OCI-LY3 (cell line): ENCODE data around the gene AATF.

ENCODE experiments used
- EZH2phosphoT487 ChIP-seq: fragments of 200-600 bp; shearing (Covaris generic); IDR thresholded peaks from 2 replicates; pipeline ENCODE4 v1.6.1; 2018; ENCODE audit warnings: antibody characterized with exemption, mixed run types, low read depth
- TF ChIP-seq, protein P1 (sequence below): fragments of 200-600, 300-600 bp; sonication (generic); IDR thresholded peaks from 2 replicates; pipeline ENCODE4 v1.5.1; 2014; ENCODE audit warnings: antibody characterized with exemption, low read length, low read depth

DNA sequence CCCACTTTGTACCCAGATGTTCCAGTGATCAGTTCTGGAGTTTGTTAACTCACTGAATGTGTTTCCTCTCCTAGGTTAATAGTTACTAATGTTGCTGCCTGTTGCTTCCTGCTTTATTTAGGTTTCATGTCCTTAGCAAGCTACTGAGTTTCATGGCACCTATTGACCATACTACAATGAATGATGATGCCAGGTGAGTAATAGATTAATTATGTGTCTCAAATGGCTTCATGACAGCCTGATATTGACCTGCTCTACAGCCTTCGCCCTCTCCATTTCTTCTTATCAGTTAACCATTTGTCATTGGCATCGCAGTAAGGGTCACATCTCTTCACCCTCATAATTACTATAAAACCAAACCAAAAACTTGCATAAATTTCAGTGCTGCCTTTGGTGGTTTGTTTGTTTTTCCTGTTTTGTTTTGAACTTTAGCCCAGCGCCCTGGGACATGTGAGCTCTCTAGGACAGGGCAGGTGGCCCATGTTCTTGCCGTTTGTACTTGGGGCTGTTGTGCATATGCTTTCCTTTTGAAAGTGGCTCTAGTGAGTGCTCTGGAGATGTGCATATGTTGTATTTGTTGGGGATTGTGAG, 82.8 kb downstream of the AATF start:
- TF ChIP-seq, protein P1, sequence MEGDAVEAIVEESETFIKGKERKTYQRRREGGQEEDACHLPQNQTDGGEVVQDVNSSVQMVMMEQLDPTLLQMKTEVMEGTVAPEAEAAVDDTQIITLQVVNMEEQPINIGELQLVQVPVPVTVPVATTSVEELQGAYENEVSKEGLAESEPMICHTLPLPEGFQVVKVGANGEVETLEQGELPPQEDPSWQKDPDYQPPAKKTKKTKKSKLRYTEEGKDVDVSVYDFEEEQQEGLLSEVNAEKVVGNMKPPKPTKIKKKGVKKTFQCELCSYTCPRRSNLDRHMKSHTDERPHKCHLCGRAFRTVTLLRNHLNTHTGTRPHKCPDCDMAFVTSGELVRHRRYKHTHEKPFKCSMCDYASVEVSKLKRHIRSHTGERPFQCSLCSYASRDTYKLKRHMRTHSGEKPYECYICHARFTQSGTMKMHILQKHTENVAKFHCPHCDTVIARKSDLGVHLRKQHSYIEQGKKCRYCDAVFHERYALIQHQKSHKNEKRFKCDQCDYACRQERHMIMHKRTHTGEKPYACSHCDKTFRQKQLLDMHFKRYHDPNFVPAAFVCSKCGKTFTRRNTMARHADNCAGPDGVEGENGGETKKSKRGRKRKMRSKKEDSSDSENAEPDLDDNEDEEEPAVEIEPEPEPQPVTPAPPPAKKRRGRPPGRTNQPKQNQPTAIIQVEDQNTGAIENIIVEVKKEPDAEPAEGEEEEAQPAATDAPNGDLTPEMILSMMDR: no peak
- no peak for TF ChIP-seq EZH2phosphoT487
